Sigmoid colon (tissue), 7 donors: ENCODE data around the gene MAP4K4. TPM values are rescaled to one million over a fixed set of nuclear protein-coding genes. Genes with fewer than 3 reads are reported as not detected.

Experiments
- DNase-seq: peaks from one replicate; pipeline ENCODE4 v3.0.0-alpha.2; 2019
- H3K27ac ChIP-seq, 4 donors: fragments of 200-600 bp; sonication (generic); one replicate each; pipeline ENCODE4 v1.5.1; 2016 to 2019; ENCODE audit warnings: mild to moderate bottlenecking in 1 of 4
- H3K27me3 ChIP-seq, 3 donors: fragments of 200-600 bp; sonication (generic); one replicate each; pipeline ENCODE4 v1.5.1; 2019; ENCODE audit warnings: mild to moderate bottlenecking in 1 of 3
- H3K36me3 ChIP-seq, 4 donors: fragments of 200-600 bp; sonication (generic); one replicate each; pipeline ENCODE4 v1.5.1; 2016 to 2019
- H3K4me1 ChIP-seq, 4 donors: fragments of 200-600 bp; sonication (generic); one replicate each; pipeline ENCODE4 v1.5.1; 2017 to 2019
- H3K4me3 ChIP-seq, 4 donors: fragments of 200-600 bp; sonication (generic); one replicate each; pipeline ENCODE4 v1.5.1; 2017 to 2019; ENCODE audit warnings: mild to moderate bottlenecking in 2 of 4, moderate library complexity in 1 of 4
- H3K9me3 ChIP-seq, 4 donors: fragments of 200-600 bp in 3 of 4; sonication (generic) in 3 of 4; one replicate each; pipeline versions ENCODE4 v1.5.1 to v1.6.1; 2013 to 2019
- EP300 ChIP-seq, 4 donors: sonication (generic); formaldehyde crosslinking; IDR thresholded peaks; one replicate each; pipeline ENCODE4 v1.6.1; 2017; ENCODE audit warnings: antibody characterized with exemption in 4 of 4
- POLR2A ChIP-seq, 2 donors: fragments of 450-650 bp; IDR thresholded peaks; one replicate each; pipeline ENCODE4 v1.6.1; 2016; ENCODE audit warnings: antibody characterized with exemption in 2 of 2, mild to moderate bottlenecking in 2 of 2, moderate library complexity in 2 of 2
- POLR2AphosphoS5 ChIP-seq, 4 donors: sonication (generic); formaldehyde crosslinking; IDR thresholded peaks; one replicate each; pipeline ENCODE4 v1.6.1; 2017; ENCODE audit warnings: antibody characterized with exemption in 4 of 4
- WGBS, 2 donors: extraction: QIAGEN DNeasy Blood & Tissue Kit; methylation state at CpG; one replicate each; pipeline ENCODE4 v1.1.7; 2013; 5-methylcytosine and 5-hydroxymethylcytosine counted together
- intact Hi-C: fragments of 100-400 bp; cut with DNase I; formaldehyde crosslinking; loops from one replicate; pipeline ENCODE4 v1.15.1; 2023
- polyA plus RNA-seq, 3 donors: library from polyadenylated mRNA; stranded (reverse); fragments of 200-250 nt; gene quantifications; one replicate each; pipeline ENCODE4 v1.2.3, GENCODE V29; 2013
- total RNA-seq, 4 donors: library from RNA; depleted of rRNA; stranded (reverse); fragments of >200 nt; gene quantifications; one replicate each; pipeline ENCODE4 v1.1.0, GENCODE V29; 2016
- TF ChIP-seq, protein P1 (sequence below), 4 experiments: fragments of 450-650 bp in 3 of 4; fragments of 200-600 bp in 1 of 4; IDR thresholded peaks; one replicate each; pipeline ENCODE4 v1.5.1; 2016 to 2019; ENCODE audit warnings: antibody characterized with exemption in 4 of 4, mild to moderate bottlenecking in 3 of 4, moderate library complexity in 2 of 4
- donor health status: healthy with polysubstance abuse.
- donor health status: Bipolar disorder and iron deficiency.
- donor health status: healthy.

The MAP4K4 gene
- total and polyA plus RNA-seq, 7 donors, result 8.8 to 62.9 (median 37.2) TPM

DNA sequence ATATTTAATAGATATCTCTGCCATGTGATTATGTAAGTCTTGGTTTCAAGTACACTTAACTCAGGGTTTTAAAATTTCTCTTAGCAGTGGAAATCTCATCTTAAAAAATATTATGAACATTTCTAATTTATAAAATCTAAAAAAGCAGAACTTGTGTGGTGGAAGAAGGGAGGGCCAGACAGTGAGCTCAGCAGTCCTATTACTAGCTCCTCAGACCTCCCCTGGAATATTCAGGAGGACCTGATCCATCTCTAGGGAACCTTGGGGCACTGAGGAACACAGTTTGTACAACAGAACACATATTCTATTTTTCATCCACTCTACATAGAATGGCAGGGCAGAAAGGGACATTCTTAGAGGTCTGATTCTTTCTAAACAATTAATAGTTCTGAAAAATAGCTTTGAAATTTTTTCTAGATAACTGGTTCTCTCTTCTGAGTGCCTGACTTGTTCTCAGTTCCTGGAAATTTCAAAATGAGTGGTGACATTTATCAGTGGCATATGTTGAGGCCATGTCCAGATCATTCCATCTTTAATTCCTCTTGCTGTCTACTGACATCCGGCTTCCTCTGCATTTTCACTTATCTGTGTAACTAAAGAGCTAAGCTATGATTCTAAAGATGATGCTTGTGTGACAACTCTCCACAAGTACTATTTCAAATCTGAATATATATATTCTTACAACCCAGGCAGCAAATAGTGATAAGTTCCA, 8.2 kb upstream of the MAP4K4 start:
- Histone ChIP-seq H3K4me3 (no peak overlapping the region), H3K4me1 (no peaks in the 10 kb centered on the region), H3K27me3 (no peaks in the 10 kb centered on the region), H3K36me3 (no peaks in the 10 kb centered on the region), H3K27ac (no peak overlapping the region), H3K9me3 (peaks cover 0 to 2% (median 0%) of the 10 kb centered on the region in 4 donors)
- no peak for DNase-seq
- intact Hi-C loops, result no loop called here
- WGBS, 2 donors, result 15 to 57% methylated on average over 1 of the region's 1 CpG
- TF ChIP-seq, protein P1, sequence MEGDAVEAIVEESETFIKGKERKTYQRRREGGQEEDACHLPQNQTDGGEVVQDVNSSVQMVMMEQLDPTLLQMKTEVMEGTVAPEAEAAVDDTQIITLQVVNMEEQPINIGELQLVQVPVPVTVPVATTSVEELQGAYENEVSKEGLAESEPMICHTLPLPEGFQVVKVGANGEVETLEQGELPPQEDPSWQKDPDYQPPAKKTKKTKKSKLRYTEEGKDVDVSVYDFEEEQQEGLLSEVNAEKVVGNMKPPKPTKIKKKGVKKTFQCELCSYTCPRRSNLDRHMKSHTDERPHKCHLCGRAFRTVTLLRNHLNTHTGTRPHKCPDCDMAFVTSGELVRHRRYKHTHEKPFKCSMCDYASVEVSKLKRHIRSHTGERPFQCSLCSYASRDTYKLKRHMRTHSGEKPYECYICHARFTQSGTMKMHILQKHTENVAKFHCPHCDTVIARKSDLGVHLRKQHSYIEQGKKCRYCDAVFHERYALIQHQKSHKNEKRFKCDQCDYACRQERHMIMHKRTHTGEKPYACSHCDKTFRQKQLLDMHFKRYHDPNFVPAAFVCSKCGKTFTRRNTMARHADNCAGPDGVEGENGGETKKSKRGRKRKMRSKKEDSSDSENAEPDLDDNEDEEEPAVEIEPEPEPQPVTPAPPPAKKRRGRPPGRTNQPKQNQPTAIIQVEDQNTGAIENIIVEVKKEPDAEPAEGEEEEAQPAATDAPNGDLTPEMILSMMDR (IDR thresholded peaks at IDR 0.05), result no peak
- TF ChIP-seq POLR2A (IDR thresholded peaks at IDR 0.05), result no peak
- TF ChIP-seq EP300 (IDR thresholded peaks at IDR 0.05), result no peak
- TF ChIP-seq POLR2AphosphoS5 (IDR thresholded peaks at IDR 0.05), result no peak

DNA sequence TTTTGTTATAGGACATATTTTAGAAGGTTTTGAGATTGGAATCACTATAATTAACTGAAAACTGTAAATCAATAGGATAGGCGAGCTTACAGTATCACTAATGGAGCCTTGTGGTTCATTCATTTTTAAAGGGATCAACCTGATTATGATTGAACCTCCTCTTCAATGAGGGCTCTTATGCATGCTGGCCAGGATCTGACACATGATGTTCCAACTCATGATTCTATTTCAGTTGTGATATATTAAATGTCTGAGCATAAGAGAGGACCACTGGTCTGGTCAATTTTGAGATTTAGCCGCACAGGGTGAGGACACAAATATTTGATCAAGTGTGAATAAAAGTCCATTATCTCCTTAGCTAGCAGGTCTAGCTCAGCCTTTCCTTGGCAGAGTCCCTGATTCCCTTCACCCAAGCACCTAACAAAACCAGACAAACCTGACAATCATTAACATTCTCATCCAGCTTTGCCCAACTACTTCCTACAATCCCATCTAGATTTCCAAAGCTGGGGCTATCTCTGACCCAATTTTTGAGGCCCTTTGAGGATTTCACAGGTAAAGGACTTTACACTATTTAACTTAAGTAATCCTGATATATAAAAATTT, 6.9 kb upstream of the MAP4K4 start:
- WGBS, 2 donors, result 46 to 80% methylated on average over 2 of the region's 2 CpGs
- intact Hi-C loops, result no loop called here
- peaks cover 0 to 3% (median 0%) of the 10 kb centered on the region in 4 donors for H3K9me3 ChIP-seq
- no peak overlapping the region for H3K27ac ChIP-seq
- no peak overlapping the region for H3K4me3 ChIP-seq
- DNase-seq, result no peak
- H3K27me3 ChIP-seq, result no peaks in the 10 kb centered on the region
- TF ChIP-seq POLR2A (IDR thresholded peaks at IDR 0.05) (no peak), POLR2AphosphoS5 (IDR thresholded peaks at IDR 0.05) (no peak), EP300 (IDR thresholded peaks at IDR 0.05) (no peak)
- TF ChIP-seq, protein P1 (IDR thresholded peaks at IDR 0.05), result no peak
- H3K36me3 ChIP-seq, result no peaks in the 10 kb centered on the region
- H3K4me1 ChIP-seq, result no peaks in the 10 kb centered on the region

DNA sequence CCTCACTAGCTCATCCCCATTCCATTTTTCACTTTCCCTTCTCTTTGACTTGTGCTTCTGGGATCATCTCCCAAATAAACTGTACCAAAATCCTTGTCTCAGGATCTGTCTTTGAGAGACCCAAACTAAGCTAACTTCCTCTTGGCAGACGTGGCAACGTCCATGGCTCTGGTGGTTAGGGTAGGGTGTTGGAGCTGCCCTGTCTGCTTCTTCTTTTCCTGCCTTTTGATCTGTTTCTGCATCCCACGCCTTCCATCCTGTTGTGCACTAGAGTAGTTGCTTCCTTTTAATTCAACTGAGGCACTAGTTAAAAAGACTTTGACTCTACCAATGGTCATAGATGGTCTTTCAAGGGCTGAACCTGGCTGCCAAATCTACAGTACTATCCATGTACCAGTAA, 5.5 kb upstream of the MAP4K4 start:
- Histone ChIP-seq H3K27me3 (no peaks in the 10 kb centered on the region), H3K36me3 (no peaks in the 10 kb centered on the region), H3K4me1 (peaks cover 0 to 6% (median 0%) of the 10 kb centered on the region in 4 donors), H3K9me3 (peaks cover 0 to 3% (median 0%) of the 10 kb centered on the region in 4 donors), H3K27ac (no peak overlapping the region), H3K4me3 (no peak overlapping the region)
- intact Hi-C loops, result no loop called here
- no peak for DNase-seq
- no peak for TF ChIP-seq EP300 (IDR thresholded peaks at IDR 0.05)
- no peak for TF ChIP-seq POLR2A (IDR thresholded peaks at IDR 0.05)
- TF ChIP-seq, protein P1 (IDR thresholded peaks at IDR 0.05), result no peak
- TF ChIP-seq POLR2AphosphoS5 (IDR thresholded peaks at IDR 0.05), result no peak
- WGBS, 2 donors, result 38 to 67% methylated on average over 3 of the region's 3 CpGs

DNA sequence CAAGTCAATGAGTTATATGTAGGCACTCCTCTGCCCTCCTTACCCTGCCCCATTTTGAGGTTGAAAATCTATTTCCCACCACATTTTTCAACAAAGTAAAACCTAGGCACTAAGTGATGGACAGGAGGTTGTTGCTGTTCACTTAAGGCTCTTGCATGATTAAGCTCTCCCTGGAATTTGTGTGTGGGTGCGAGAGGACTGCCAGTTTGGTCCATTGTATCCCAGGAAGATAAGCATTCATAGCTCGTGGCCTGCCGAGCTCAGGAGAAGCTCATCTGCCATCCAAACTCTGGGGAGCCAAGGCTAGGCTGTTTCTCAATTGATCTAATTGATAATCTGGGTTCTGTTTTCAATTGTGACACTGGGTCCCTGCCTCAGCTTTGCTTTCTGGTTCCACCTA, 4.7 kb upstream of the MAP4K4 start:
- Histone ChIP-seq H3K4me3 (no peak overlapping the region), H3K36me3 (no peaks in the 10 kb centered on the region), H3K27ac (no peak overlapping the region), H3K27me3 (no peaks in the 10 kb centered on the region), H3K9me3 (peaks cover 0 to 3% (median 0%) of the 10 kb centered on the region in 4 donors), H3K4me1 (peaks cover 0 to 6% (median 0%) of the 10 kb centered on the region in 4 donors)
- 94 to 96% methylated on average over 3 of the region's 3 CpGs for WGBS, 2 donors
- intact Hi-C loops, result no loop called here
- no peak for TF ChIP-seq POLR2A (IDR thresholded peaks at IDR 0.05)
- TF ChIP-seq POLR2AphosphoS5 (IDR thresholded peaks at IDR 0.05), result no peak
- TF ChIP-seq EP300 (IDR thresholded peaks at IDR 0.05), result no peak
- TF ChIP-seq, protein P1 (IDR thresholded peaks at IDR 0.05), result no peak
- no peak for DNase-seq
